Measurements from ENCODE around the gene TADA3.

The TADA3 gene

GRCh38 chr3:9769426-9770275, 22.6 kb downstream of the TADA3 start, which contains the start of gene CAMK1:
TSS of gene CAMK1 (minus strand) at chr3:9769947. CDS start at chr3:9767749, 2,198 bp downstream.
- TF ChIP-seq POLR2A (IDR thresholded peaks at IDR 0.05; ENCODE audit: low read length): peak; percentile 38
- TF ChIP-seq GATA1 (IDR thresholded peaks at IDR 0.05; ENCODE audit: low read depth, low read length): no peak
- DNase-seq: peak; percentile 67 to 71

GRCh38 chr3:9769012-9769411, 23.3 kb downstream of the TADA3 start:
- TF ChIP-seq POLR2A (IDR thresholded peaks at IDR 0.05; ENCODE audit: low read length) (no peak), GATA1 (IDR thresholded peaks at IDR 0.05; ENCODE audit: low read depth, low read length) (no peak)
- DNase-seq: no peak

- TF ChIP-seq GATA1 (IDR thresholded peaks at IDR 0.05; ENCODE audit: low read depth, low read length): no peak
- no peak for TF ChIP-seq POLR2A (IDR thresholded peaks at IDR 0.05; ENCODE audit: low read length)
- DNase-seq: no peak
Observed at GRCh38 chr3:9768141-9768775, 24.0 kb downstream of the TADA3 start.

- DNase-seq: no peak
- TF ChIP-seq POLR2A (IDR thresholded peaks at IDR 0.05; ENCODE audit: low read length) (no peak), GATA1 (IDR thresholded peaks at IDR 0.05; ENCODE audit: low read depth, low read length) (no peak)
Observed at GRCh38 chr3:9767418-9767817, 24.9 kb downstream of the TADA3 start.

- TF ChIP-seq GATA1 (IDR thresholded peaks at IDR 0.05; ENCODE audit: low read depth, low read length) (no peak), POLR2A (IDR thresholded peaks at IDR 0.05; ENCODE audit: low read length) (no peak)
- no peak for DNase-seq
Observed at GRCh38 chr3:9765865-9766264, 26.4 kb downstream of the TADA3 start.

GRCh38 chr3:9762871-9763270, 29.4 kb downstream of the TADA3 start:
- no peak for DNase-seq
- TF ChIP-seq GATA1 (IDR thresholded peaks at IDR 0.05; ENCODE audit: low read depth, low read length) (no peak), POLR2A (IDR thresholded peaks at IDR 0.05; ENCODE audit: low read length) (no peak)

GRCh38 chr3:9761919-9762318, 30.4 kb downstream of the TADA3 start:
- no peak for TF ChIP-seq GATA1 (IDR thresholded peaks at IDR 0.05; ENCODE audit: low read depth, low read length)
- no peak for TF ChIP-seq POLR2A (IDR thresholded peaks at IDR 0.05; ENCODE audit: low read length)
- no peak for DNase-seq

GRCh38 chr3:9760779-9761505, 31.3 kb downstream of the TADA3 start:
- DNase-seq: no peak
- no peak for TF ChIP-seq GATA1 (IDR thresholded peaks at IDR 0.05; ENCODE audit: low read depth, low read length)
- no peak for TF ChIP-seq POLR2A (IDR thresholded peaks at IDR 0.05; ENCODE audit: low read length)

- DNase-seq: no peak
- no peak for TF ChIP-seq POLR2A (IDR thresholded peaks at IDR 0.05; ENCODE audit: low read length)
- no peak for TF ChIP-seq GATA1 (IDR thresholded peaks at IDR 0.05; ENCODE audit: low read depth, low read length)
Observed at GRCh38 chr3:9757427-9757826, 34.8 kb downstream of the TADA3 start.

- no peak for DNase-seq
- TF ChIP-seq POLR2A (IDR thresholded peaks at IDR 0.05; ENCODE audit: low read length): no peak
Observed at GRCh38 chr3:9754678-9755077, 37.6 kb downstream of the TADA3 start.

- TF ChIP-seq POLR2A (IDR thresholded peaks at IDR 0.05; ENCODE audit: low read length) (no peak), GATA1 (IDR thresholded peaks at IDR 0.05; ENCODE audit: low read depth, low read length) (no peak)
- DNase-seq: peak; percentile 39 to 46
Observed at GRCh38 chr3:9750556-9751411, 41.5 kb downstream of the TADA3 start.

- TF ChIP-seq GATA1 (IDR thresholded peaks at IDR 0.05; ENCODE audit: low read depth, low read length) (no peak), POLR2A (IDR thresholded peaks at IDR 0.05; ENCODE audit: low read length) (peak; percentile 71)
- peak; percentile 98 to 99 for DNase-seq
Observed at GRCh38 chr3:9749645-9750555, 42.4 kb downstream of the TADA3 start, which contains the start of gene OGG1. TSS of gene OGG1 (plus strand) at chr3:9749952. CDS start at chr3:9750287, 335 bp downstream.
